A673 (cell line): ENCODE measurements around the gene AHCYL2. TPM values are rescaled to one million over a fixed set of nuclear protein-coding genes. Genes with fewer than 3 reads are reported as not detected.

Experiments used
- BruUV-seq: library from RNA; stranded (reverse); fragments of 400-500 nt; replicated peaks from 2 replicates; lab custom pipeline; 2021; lab: Mats Ljungman, UMichigan
- CTCF ChIA-PET: fragments of 300-600 bp; sonication (Branson Sonifier 250); formaldehyde crosslinking; loops from one replicate; lab custom pipeline; 2022; ENCODE audit warnings: antibody characterized with exemption; lab: Charles Lee
- POLR2A ChIA-PET: fragments of 300-600 bp; sonication (Branson Sonifier 250); formaldehyde crosslinking; loops from one replicate; lab custom pipeline; 2022; ENCODE audit warnings: antibody characterized with exemption; ENCODE audit not compliant: low non-redundant PET; lab: Charles Lee
- DNase-seq: peaks from one replicate; pipeline ENCODE4 v3.0.0-alpha.2; 2015; ENCODE audit warnings: low spot score
- H3K27ac ChIP-seq: fragments of 200-600 bp; sonication (generic); 2 replicates; pipeline ENCODE4 v1.5.1; 2016; ENCODE audit warnings: mixed run types, low read depth, mild to moderate bottlenecking, mixed read lengths, antibody characterized with exemption, low read length; ENCODE audit not compliant: poor library complexity, severe bottlenecking
- H3K27me3 ChIP-seq: fragments of 200-600 bp; sonication (generic); replicated peaks from 2 replicates; pipeline ENCODE4 v1.6.1; 2017; ENCODE audit warnings: mixed run types, low read depth, mild to moderate bottlenecking, mixed read lengths, antibody characterized with exemption, low read length; ENCODE audit not compliant: insufficient read depth, poor library complexity
- H3K36me3 ChIP-seq: fragments of 200-600 bp; sonication (generic); 2 replicates; pipeline ENCODE4 v1.6.1; 2016; ENCODE audit warnings: mixed run types, mild to moderate bottlenecking, mixed read lengths, antibody characterized with exemption, low read length; ENCODE audit not compliant: insufficient read depth, poor library complexity, severe bottlenecking
- H3K4me1 ChIP-seq: fragments of 200-600 bp; sonication (generic); 2 replicates; pipeline ENCODE4 v1.6.1; 2017; ENCODE audit warnings: mixed run types, mild to moderate bottlenecking, mixed read lengths, antibody characterized with exemption, low read length; ENCODE audit not compliant: insufficient read depth, poor library complexity, severe bottlenecking
- H3K4me3 ChIP-seq: fragments of 200-600 bp; sonication (generic); 2 replicates; pipeline ENCODE4 v1.5.1; 2016; ENCODE audit warnings: low read depth, mixed run types, mild to moderate bottlenecking, mixed read lengths, low read length; ENCODE audit not compliant: poor library complexity, severe bottlenecking
- H3K9me3 ChIP-seq: fragments of 200-600 bp; sonication (generic); 2 replicates; pipeline ENCODE4 v1.6.1; 2016; ENCODE audit warnings: mixed run types, low read depth, mild to moderate bottlenecking, mixed read lengths, antibody characterized with exemption, low read length; ENCODE audit not compliant: poor library complexity, severe bottlenecking
- EZH2 ChIP-seq: fragments of 200-600 bp; sonication (generic); IDR thresholded peaks from 2 replicates; pipeline ENCODE4 v1.6.1; 2017; ENCODE audit warnings: borderline replicate concordance, low read depth, mild to moderate bottlenecking, mixed read lengths, antibody characterized with exemption, low read length; ENCODE audit not compliant: poor library complexity, severe bottlenecking
- intact Hi-C: fragments of 100-400 bp; cut with micrococcal nuclease; formaldehyde crosslinking; loops from one replicate; pipeline ENCODE4 v1.10.0; 2022; ENCODE audit not compliant: unreplicated experiment
- total RNA-seq: library from RNA; stranded (reverse); gene quantifications from 2 replicates; pipeline ENCODE4 v1.2.3, GENCODE V29; 2021
- TF ChIP-seq, protein P1 (sequence below): fragments of 300-800, 200-600 bp; sonication (generic); conservative IDR thresholded peaks from 2 replicates; pipeline ENCODE4 v1.5.1; 2017; ENCODE audit warnings: low read depth, mild to moderate bottlenecking, antibody characterized with exemption, low read length, moderate library complexity, mixed read lengths

AHCYL2 gene
- total RNA-seq, 1 experiment from 2014 or later, result 35.2 TPM

DNA sequence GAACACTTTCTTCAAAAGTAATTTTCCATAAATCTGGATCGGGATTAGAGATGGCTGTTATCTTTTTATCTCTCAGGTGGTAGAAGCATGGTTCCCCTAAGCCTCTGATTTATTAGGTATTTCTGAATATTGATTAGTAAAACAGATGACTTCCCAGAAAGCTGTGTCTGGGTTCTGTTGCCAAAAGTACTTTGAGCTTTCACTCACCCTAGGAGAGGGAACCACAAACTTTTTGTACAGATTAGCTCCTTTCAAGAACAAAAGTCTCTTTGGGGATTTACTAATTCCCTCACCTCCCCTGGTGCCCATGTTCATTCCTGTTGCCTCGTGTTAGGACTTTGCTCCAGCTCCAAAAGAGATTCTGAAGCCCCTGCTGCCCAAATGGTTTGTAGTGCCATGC lies 162.7 kb downstream of the AHCYL2 start:
- Histone ChIP-seq H3K27ac (no peak overlapping the region), H3K4me1 (peaks cover 18% of the 10 kb centered on the region), H3K36me3 (no peaks in the 10 kb centered on the region), H3K27me3 (no peaks in the 10 kb centered on the region), H3K4me3 (no peak overlapping the region), H3K9me3 (no peaks in the 10 kb centered on the region)
- ChIA-PET CTCF (no interaction called here), POLR2A (no interaction called here)
- intact Hi-C loops, result no loop called here
- no TSS peak for BruUV-seq
- DNase-seq, result no peak
- TF ChIP-seq, protein P1, sequence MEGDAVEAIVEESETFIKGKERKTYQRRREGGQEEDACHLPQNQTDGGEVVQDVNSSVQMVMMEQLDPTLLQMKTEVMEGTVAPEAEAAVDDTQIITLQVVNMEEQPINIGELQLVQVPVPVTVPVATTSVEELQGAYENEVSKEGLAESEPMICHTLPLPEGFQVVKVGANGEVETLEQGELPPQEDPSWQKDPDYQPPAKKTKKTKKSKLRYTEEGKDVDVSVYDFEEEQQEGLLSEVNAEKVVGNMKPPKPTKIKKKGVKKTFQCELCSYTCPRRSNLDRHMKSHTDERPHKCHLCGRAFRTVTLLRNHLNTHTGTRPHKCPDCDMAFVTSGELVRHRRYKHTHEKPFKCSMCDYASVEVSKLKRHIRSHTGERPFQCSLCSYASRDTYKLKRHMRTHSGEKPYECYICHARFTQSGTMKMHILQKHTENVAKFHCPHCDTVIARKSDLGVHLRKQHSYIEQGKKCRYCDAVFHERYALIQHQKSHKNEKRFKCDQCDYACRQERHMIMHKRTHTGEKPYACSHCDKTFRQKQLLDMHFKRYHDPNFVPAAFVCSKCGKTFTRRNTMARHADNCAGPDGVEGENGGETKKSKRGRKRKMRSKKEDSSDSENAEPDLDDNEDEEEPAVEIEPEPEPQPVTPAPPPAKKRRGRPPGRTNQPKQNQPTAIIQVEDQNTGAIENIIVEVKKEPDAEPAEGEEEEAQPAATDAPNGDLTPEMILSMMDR, result no peak
- TF ChIP-seq EZH2, result no peak

DNA sequence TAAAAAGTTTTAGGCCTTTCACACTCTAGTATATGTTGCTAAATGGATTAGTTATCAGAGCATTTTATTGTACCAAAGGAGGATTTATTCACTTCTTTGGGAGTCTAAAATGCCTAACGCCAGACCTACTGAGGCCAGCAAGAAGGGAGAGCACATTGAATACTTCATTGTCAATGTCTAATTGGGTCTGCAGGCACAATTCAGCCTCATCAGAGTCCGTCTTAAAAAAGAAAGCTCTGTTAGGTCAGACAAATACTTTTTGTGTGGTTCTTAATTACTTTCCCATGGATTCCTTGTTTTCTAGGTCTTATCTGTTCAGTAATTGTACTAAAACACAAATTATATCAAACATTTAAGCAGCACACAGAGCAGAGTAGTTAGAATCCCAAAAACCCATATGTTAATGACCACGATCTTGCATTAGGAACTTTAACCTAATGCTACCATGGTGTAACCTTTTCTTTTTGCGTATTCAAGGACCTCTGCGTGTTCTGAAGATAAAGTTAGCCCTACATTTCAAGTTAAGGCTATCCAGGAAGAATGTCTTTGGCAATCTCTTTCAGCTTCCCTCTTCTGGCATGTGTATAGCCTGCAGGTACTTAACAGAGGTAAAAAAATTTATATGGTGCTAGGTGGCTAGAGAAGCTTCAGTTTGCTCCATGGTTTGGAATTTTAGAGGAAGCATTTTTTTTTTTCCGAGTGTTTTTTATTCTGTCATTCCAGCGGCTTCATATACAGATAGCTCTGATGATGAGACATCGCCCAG lies 163.7 kb downstream of the AHCYL2 start:
- Histone ChIP-seq H3K4me1 (peaks cover 18% of the 10 kb centered on the region), H3K9me3 (no peaks in the 10 kb centered on the region), H3K27ac (no peak overlapping the region), H3K4me3 (no peak overlapping the region), H3K36me3 (no peaks in the 10 kb centered on the region), H3K27me3 (no peaks in the 10 kb centered on the region)
- BruUV-seq, result no TSS peak
- TF ChIP-seq, protein P1, result no peak
- TF ChIP-seq EZH2, result no peak
- no peak for DNase-seq
- ChIA-PET CTCF (interaction anchor here (0.7 to 1.3 kb wide), 2 partner anchors 12 to 370 kb away, joined by 3 to 17 read pairs; no protein-coding TSS in a partner anchor), POLR2A (no interaction called here)
- intact Hi-C loops, result no loop called here

DNA sequence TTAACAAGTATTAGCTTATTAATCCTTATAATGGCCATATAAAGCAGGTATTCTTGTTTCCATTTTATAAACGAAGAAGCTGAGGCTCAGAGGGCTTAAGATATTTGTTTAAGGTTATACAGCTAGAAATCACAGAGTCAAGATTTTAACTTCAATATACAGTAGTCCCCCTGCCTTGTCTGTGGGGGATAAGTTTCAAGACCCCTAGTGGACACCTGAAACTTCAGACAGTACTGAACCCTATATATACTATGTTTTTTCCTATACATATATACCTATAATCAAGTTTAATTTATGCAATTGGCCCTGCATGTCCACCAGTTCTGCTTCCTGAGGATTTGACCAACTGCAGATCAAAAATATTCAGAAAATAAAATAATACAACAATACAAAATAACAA lies 165.0 kb downstream of the AHCYL2 start:
- POLR2A ChIA-PET, result no interaction called here
- Histone ChIP-seq H3K4me3 (no peak overlapping the region), H3K27me3 (no peaks in the 10 kb centered on the region), H3K27ac (no peak overlapping the region), H3K36me3 (no peaks in the 10 kb centered on the region), H3K9me3 (no peaks in the 10 kb centered on the region), H3K4me1 (peaks cover 18% of the 10 kb centered on the region)
- BruUV-seq, result no TSS peak
- no peak for DNase-seq
- CTCF ChIA-PET, result interaction anchor here (1.1 to 1.3 kb wide), 2 partner anchors 14 to 22 kb away, joined by 3 to 4 read pairs; no protein-coding TSS in a partner anchor
- TF ChIP-seq, protein P1, result no peak
- no peak for TF ChIP-seq EZH2
- intact Hi-C loops, result no loop called here
